NCI-H1105 treated with DMSO at 0.1 percent for 48 hours (cell line): ENCODE measurements around the gene CCDC197.

Source experiments
- DNase-seq: peaks from one replicate; lab custom pipeline; 2025; lab: John Stamatoyannopoulos, UW

Gene CCDC197

DNA sequence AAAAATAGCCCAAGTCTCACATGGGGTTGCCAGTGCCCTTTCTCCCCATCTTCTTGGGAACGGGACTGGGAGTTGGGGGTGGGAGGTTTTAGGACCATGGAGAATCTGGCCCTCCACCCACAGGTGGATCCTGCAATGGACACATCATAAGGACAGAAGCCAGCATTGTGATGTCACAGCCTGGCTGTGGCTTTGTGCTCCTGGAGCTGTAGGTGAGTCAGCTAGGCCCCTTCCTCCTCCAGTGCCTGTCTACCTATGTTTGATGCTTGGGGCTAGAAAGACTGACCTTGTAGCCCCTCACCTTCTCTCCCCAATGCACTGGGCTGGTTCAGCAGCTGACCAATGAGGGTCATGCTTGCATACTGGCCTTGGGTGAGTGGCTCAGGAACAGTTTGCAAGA lies at the start of gene CCDC197:
Gene CCDC197, plus strand, starts transcription at position 220 of the 400 bp plus-strand sequence. CDS start 831 bp downstream, outside the sequence.
- DNase-seq = no peak

DNA sequence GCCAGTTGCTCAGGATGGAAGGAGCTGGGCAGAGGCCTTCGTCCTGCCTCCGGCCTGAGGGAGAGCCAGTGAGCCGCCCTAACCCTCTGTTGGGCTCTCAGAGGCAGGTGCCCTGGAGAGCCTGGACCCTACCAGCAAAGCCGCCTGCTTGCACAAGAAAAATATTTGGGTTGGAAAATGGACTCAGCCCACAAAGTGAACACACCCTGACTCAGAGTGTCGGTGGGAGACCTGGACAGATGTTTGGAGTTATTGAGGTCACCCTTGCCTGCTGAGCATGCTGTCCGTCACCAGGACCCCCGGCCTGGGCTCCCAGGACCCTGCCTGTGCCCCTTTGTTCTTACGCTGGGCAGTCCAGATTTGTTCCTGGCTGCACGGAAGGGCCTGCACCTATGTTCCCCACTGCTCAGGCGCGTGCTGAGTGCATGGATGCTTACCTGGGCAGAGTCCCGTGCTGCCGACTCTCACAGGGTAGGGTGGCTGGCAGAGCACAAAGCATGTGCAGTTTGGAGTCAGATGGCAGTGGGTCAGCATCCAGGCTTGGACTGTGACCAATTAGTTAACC lies 47.5 kb upstream of the CCDC197 start:
- no peak for DNase-seq

- no peak for DNase-seq
These were observed 46.0 kb upstream of the CCDC197 start for GRCh38 chr14:93950948-93951634.

GRCh38 chr14:93951635-93952540 lies 45.2 kb upstream of the CCDC197 start:
- peak; percentile 78 for DNase-seq

- DNase-seq = no peak
These were observed 44.3 kb upstream of the CCDC197 start for GRCh38 chr14:93952829-93953228.

GRCh38 chr14:93953263-93953662 lies 43.8 kb upstream of the CCDC197 start:
- no peak for DNase-seq

DNA sequence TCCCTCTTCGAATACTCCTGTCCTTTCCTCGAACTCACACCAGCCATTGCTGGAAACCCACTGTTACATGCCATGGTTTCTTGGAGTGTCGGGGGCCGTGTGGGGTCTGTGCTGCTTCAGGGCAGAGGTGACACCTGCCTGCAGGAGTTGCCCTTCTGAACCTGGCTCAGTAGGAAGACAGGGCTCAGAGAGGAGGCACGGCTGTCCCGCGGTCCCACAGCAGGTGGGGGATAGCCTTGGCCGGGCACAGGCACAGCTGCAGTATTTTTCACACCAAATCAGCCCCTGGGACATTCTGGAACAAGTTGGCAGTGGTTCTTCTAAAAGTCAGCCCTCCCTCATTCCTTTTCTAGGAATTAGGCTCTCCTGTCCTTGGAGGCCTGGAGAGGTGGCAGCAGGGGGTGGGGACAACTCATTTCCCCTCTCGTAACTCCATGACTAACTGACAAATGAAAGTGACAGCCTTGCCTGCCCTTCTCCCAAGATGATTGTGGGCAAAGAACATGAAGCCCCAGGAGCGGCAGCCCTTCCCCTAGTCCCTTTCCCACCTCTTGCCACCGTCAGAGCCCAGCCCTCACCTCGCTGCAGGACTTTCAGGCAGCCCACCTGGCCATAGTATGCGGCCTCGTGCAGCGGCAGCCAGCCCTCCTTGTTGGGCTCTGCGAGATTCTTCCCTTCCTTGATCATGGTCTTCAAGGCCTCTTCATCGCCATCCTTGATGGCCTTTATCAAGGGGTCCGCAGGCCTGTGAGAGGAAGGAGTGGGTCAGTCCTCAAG lies 43.2 kb upstream of the CCDC197 start:
- no peak for DNase-seq

GRCh38 chr14:93954516-93954830 lies 42.6 kb upstream of the CCDC197 start:
- DNase-seq = no peak

GRCh38 chr14:93954900-93955849 lies 41.9 kb upstream of the CCDC197 start:
- DNase-seq = no peak

DNA sequence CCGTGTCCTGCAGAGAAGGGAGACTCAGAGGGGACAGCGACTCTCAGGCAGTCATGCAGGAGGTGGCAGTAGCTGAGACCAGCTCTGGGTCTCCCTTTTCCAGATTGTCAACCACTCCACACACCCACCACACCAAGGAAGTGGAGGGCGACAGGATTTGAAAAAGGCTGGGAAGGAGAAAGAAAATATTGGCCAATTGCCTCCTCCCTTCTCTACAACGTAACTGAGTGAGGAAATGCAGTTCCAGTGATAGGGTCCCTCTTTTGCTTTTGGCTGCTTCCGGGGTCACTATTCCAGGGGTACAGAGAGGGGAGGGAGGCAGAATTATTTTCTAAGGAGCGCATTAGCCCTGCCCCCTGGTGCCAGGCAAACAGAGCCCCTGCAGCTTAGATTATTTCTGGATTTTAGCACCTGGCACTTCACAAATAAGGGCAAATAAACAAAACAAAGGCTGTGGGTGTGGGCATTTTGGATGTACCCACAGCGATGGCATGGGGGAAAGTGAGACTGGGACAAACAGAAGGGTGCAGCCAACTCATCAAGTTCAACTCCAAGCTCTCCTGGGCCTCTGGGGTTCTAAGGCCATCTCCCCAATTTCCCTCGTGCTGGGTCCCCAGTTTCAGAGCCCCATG lies 41.1 kb upstream of the CCDC197 start:
- DNase-seq = no peak

GRCh38 chr14:93956514-93957332 lies 40.4 kb upstream of the CCDC197 start:
- DNase-seq = no peak

GRCh38 chr14:93957333-93957710 lies 39.8 kb upstream of the CCDC197 start:
- DNase-seq = no peak

DNA sequence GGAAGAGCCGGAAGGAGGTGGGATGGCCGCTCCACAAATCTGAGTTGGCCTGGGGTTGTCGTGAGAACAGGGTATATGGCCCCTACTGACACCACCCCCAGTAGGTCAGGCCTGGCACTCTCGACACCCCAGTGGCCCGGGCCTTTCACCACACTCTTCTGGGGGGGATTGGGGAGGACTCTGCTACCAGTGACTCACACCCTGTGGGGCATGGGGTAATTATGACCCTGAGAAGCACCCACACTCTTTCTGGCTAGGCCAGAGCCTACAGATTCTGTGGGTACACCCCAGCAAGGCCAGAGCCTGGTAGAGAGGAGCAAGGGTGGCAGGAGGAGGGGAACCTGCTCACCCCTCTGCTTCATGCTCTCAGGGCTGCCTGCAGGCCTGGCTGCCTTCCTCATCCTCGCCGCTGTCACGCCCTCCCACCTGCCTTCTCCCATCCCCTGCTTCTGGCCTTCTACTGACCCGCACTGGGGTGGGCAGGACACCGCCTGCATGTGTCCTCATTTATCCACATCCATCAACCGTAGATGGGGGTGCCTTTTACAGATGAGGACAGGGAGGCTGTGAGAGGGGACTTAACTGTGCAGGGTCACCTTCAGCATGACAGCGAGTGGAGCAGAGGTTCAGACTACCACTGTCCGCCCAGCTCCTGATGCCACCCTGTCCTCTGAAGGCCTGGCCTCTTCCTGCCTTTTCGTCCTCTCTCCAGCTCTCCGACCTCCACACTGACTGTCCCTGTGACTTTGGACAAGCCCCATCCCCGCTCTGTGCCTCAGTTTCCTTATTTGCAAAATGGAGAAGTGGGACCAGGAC lies 39.1 kb upstream of the CCDC197 start:
- DNase-seq = no peak

- DNase-seq = no peak
These were observed 38.4 kb upstream of the CCDC197 start for GRCh38 chr14:93958567-93959238.

GRCh38 chr14:93959239-93960107 lies 37.6 kb upstream of the CCDC197 start:
- no peak for DNase-seq

DNA sequence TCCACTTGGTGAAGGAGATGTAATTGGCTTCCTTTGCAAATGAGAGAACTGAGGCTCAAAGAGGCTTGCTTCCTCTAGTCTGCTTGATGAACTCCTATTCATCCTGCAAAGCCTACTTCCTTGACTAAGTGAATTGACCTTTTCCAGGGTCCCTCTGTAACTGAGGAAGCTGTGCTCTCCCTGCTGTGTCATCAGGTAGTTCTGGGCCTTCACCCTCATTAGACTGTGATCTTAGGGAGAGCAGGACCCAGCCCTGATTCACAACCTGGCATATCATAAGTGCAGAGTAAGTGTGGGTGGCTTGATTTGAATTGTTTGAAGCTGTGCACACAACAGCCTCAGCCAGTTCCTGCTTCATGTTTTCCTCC lies 37.0 kb upstream of the CCDC197 start:
- no peak for DNase-seq

- DNase-seq = no peak
These were observed 36.2 kb upstream of the CCDC197 start for GRCh38 chr14:93960774-93961438.
